Panc1 (cell line): ENCODE measurements around the gene NNMT.

Experiments
- POLR2AphosphoS5 ChIP-seq: IDR thresholded peaks from 2 replicates; pipeline ENCODE4 v1.6.1; 2012; ENCODE audit warnings: mild to moderate bottlenecking, low read depth, low read length, moderate library complexity
- SIN3A ChIP-seq: IDR thresholded peaks from 2 replicates; pipeline ENCODE4 v1.6.1; 2012; ENCODE audit warnings: low read depth, mild to moderate bottlenecking, low read length, moderate library complexity, borderline replicate concordance; ENCODE audit not compliant: insufficient read depth
- TCF7L2 ChIP-seq: IDR thresholded peaks from 2 replicates; pipeline ENCODE4 v1.6.1; 2011; ENCODE audit warnings: mild to moderate bottlenecking, low read depth, low read length, inconsistent platforms
- TF ChIP-seq, protein P1 (sequence below): fragments of 450-650 bp; IDR thresholded peaks from 2 replicates; pipeline ENCODE4 v1.5.1; 2017; ENCODE audit warnings: mild to moderate bottlenecking
- TF ChIP-seq, protein P2 (sequence below), 2 experiments: IDR thresholded peaks; 2 replicates each; pipeline ENCODE4 v1.6.1; 2011 to 2012; ENCODE audit warnings: low read depth in 2 of 2, control low read depth in 1 of 2, low read length in 1 of 2, mild to moderate bottlenecking in 1 of 2, moderate library complexity in 1 of 2; ENCODE audit not compliant: insufficient read depth in 1 of 2

GRCh38 chr11:114282488-114282887, 13.7 kb upstream of the NNMT start:
- TF ChIP-seq, protein P1, sequence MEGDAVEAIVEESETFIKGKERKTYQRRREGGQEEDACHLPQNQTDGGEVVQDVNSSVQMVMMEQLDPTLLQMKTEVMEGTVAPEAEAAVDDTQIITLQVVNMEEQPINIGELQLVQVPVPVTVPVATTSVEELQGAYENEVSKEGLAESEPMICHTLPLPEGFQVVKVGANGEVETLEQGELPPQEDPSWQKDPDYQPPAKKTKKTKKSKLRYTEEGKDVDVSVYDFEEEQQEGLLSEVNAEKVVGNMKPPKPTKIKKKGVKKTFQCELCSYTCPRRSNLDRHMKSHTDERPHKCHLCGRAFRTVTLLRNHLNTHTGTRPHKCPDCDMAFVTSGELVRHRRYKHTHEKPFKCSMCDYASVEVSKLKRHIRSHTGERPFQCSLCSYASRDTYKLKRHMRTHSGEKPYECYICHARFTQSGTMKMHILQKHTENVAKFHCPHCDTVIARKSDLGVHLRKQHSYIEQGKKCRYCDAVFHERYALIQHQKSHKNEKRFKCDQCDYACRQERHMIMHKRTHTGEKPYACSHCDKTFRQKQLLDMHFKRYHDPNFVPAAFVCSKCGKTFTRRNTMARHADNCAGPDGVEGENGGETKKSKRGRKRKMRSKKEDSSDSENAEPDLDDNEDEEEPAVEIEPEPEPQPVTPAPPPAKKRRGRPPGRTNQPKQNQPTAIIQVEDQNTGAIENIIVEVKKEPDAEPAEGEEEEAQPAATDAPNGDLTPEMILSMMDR: no peak
- TF ChIP-seq, protein P2, sequence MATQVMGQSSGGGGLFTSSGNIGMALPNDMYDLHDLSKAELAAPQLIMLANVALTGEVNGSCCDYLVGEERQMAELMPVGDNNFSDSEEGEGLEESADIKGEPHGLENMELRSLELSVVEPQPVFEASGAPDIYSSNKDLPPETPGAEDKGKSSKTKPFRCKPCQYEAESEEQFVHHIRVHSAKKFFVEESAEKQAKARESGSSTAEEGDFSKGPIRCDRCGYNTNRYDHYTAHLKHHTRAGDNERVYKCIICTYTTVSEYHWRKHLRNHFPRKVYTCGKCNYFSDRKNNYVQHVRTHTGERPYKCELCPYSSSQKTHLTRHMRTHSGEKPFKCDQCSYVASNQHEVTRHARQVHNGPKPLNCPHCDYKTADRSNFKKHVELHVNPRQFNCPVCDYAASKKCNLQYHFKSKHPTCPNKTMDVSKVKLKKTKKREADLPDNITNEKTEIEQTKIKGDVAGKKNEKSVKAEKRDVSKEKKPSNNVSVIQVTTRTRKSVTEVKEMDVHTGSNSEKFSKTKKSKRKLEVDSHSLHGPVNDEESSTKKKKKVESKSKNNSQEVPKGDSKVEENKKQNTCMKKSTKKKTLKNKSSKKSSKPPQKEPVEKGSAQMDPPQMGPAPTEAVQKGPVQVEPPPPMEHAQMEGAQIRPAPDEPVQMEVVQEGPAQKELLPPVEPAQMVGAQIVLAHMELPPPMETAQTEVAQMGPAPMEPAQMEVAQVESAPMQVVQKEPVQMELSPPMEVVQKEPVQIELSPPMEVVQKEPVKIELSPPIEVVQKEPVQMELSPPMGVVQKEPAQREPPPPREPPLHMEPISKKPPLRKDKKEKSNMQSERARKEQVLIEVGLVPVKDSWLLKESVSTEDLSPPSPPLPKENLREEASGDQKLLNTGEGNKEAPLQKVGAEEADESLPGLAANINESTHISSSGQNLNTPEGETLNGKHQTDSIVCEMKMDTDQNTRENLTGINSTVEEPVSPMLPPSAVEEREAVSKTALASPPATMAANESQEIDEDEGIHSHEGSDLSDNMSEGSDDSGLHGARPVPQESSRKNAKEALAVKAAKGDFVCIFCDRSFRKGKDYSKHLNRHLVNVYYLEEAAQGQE (IDR thresholded peaks at IDR 0.05; ENCODE audit: insufficient read depth in 1 of 2, low read depth in 2 of 2, low read length in 1 of 2): no peak
- no peak for TF ChIP-seq POLR2AphosphoS5
- TF ChIP-seq SIN3A: no peak
- no peak for TF ChIP-seq TCF7L2
